Liver (tissue), 4 donors: ENCODE results near the gene IFIT3. TPM values are rescaled to one million over a fixed set of nuclear protein-coding genes. Genes with fewer than 3 reads are reported as not detected.

Source experiments
- polyA plus RNA-seq, 2 donors: library from polyadenylated mRNA; stranded (reverse) in 1 of 2; unstranded in 1 of 2; fragments of 200-250 nt in 1 of 2; fragments of >200 nt in 1 of 2; fragmentation: Nextera tagmentation in 1 of 2; extraction: Ambion mirVana in 1 of 2; gene quantifications; one replicate each; pipeline versions ENCODE4 v1.2.1 to v1.2.3, GENCODE V29; 2013 to 2015
- total RNA-seq, 2 donors: library from RNA; depleted of rRNA; stranded (reverse); fragments of >200 nt; gene quantifications; one replicate each; pipeline ENCODE4 v1.2.3, GENCODE V29; 2014
- donor health status: healthy.
- donor health status: healthy.
- donor health status: healthy.

Gene IFIT3
- total and polyA plus RNA-seq, 4 donors = 9.2 to 11.2 (median 10.4) TPM

Other genes with a start within 250 kb of the IFIT3 start
- gene CH25H, start 120.7 kb upstream of the IFIT3 start, total RNA-seq = under 1 TPM in 1 of 2 donors, not detected in 1; 0.08 TPM
- under 1 TPM; 0.25 to 0.33 TPM for gene CH25H, start 120.7 kb upstream of the IFIT3 start, polyA plus RNA-seq
- 100 to 1,000 TPM in 1 of 2 donors, 10 to 100 TPM in 1; 65.4 to 176 TPM for gene LIPA, start 76.2 kb upstream of the IFIT3 start, total RNA-seq
- gene LIPA, start 76.2 kb upstream of the IFIT3 start, polyA plus RNA-seq = 10 to 100 TPM; 35.3 to 86.4 TPM
- 1 to 10 TPM; 4.8 to 5.5 TPM for gene IFIT2, start 26.0 kb upstream of the IFIT3 start, total RNA-seq
- gene IFIT2, start 26.0 kb upstream of the IFIT3 start, polyA plus RNA-seq = 1 to 10 TPM; 5.0 to 5.5 TPM
- 10 to 100 TPM in 1 of 2 donors, not detected in 1; 13.3 TPM for gene IFIT1B, start 50.1 kb downstream of the IFIT3 start, total RNA-seq
- gene IFIT1B, start 50.1 kb downstream of the IFIT3 start, polyA plus RNA-seq = under 1 TPM in 1 of 2 donors, not detected in 1; 0.15 TPM
- gene IFIT1, start 64.6 kb downstream of the IFIT3 start, total RNA-seq = 10 to 100 TPM; 11.4 to 11.8 TPM
- 10 to 100 TPM in 1 of 2 donors, 1 to 10 TPM in 1; 8.1 to 17.5 TPM for gene IFIT1, start 64.6 kb downstream of the IFIT3 start, polyA plus RNA-seq
- 10 to 100 TPM in 1 of 2 donors, 1 to 10 TPM in 1; 5.0 to 10.7 TPM for gene IFIT5, start 86.6 kb downstream of the IFIT3 start, total RNA-seq
- 1 to 10 TPM; 6.2 to 7.3 TPM for gene IFIT5, start 86.6 kb downstream of the IFIT3 start, polyA plus RNA-seq
- gene SLC16A12, start 207.6 kb downstream of the IFIT3 start, total RNA-seq = 10 to 100 TPM in 1 of 2 donors, 1 to 10 TPM in 1; 1.5 to 10.7 TPM
- under 1 TPM; 0.03 to 0.38 TPM for gene SLC16A12, start 207.6 kb downstream of the IFIT3 start, polyA plus RNA-seq